ENCODE measurements around the gene XRCC3. TPM values are rescaled to one million over a fixed set of nuclear protein-coding genes. Genes with fewer than 3 reads are reported as not detected.

Gene XRCC3
- polyA plus RNA-seq, 3 donors, result 0.66 to 8.1 (median 2.0) TPM

- peaks cover 0 to 4% (median 0%) of the 10 kb centered on the region in 7 donors for H3K9me3 Mint-ChIP-seq
- no peak overlapping the region for H3K4me3 Mint-ChIP-seq
- no peak for TF ChIP-seq CTCF (IDR thresholded peaks at IDR 0.05)
- H3K79me2 ChIP-seq (ENCODE audit: insufficient read depth, low read length), result no peaks in the 10 kb centered on the region
- H3K4me1 ChIP-seq (ENCODE audit: control insufficient read depth in 1 of 2, insufficient read depth in 2 of 2, low read length in 2 of 2), result no peaks in the 10 kb centered on the region
- H3K36me3 Mint-ChIP-seq, result peaks cover 73 to 86% of the 10 kb centered on the region in 2 donors
- H3K4me2 ChIP-seq (replicated peaks; ENCODE audit: extremely low read depth, low read length, poor library complexity, severe bottlenecking), result no peak overlapping the region
- intact Hi-C loops (cut with micrococcal nuclease), result loop anchor here in 1 of 2 donors (10.0 kb wide), 1 partner anchor 114 kb away; no protein-coding TSS in a partner anchor
- 93% methylated on average over 3 of the region's 5 CpGs for WGBS (ENCODE audit: insufficient coverage)
- H3K27me3 ChIP-seq (ENCODE audit: control insufficient read depth in 2 of 2, insufficient read depth in 2 of 2, low read length in 2 of 2), result no peaks in the 10 kb centered on the region
- no peak overlapping the region for H2AFZ ChIP-seq (ENCODE audit: insufficient read depth, low read depth, low read length, poor library complexity, severe bottlenecking)
- no peak overlapping the region for H3K27ac ChIP-seq (ENCODE audit: low read depth in 1 of 2, low read length in 2 of 2)
- H3K9ac ChIP-seq (ENCODE audit: insufficient read depth, low read length, poor library complexity, severe bottlenecking), result no peak overlapping the region
- H3K4me3 ChIP-seq (replicated peaks in 1 of 3; ENCODE audit: low read depth in 2 of 3, low read length in 3 of 3), result no peak overlapping the region
- peaks cover 83 to 97% of the 10 kb centered on the region in 2 donors for H3K36me3 ChIP-seq (replicated peaks in 1 of 2; ENCODE audit: control insufficient read depth in 1 of 2, insufficient read depth in 2 of 2, low read length in 2 of 2)
- H3K27me3 Mint-ChIP-seq (ENCODE audit: low read depth in 3 of 3), result peaks cover 0 to 1% (median under 1%) of the 10 kb centered on the region in 3 donors
- no peaks in the 10 kb centered on the region for H3K9me3 ChIP-seq (replicated peaks in 1 of 2; ENCODE audit: control insufficient read depth in 1 of 2, insufficient read depth in 1 of 2, low read length in 2 of 2)
- no peak for DNase-seq
- H3K27ac Mint-ChIP-seq, result no peak overlapping the region
- H4K20me1 ChIP-seq (ENCODE audit: insufficient read depth, low read length), result peaks cover 57% of the 10 kb centered on the region
- no peaks in the 10 kb centered on the region for H3K4me1 Mint-ChIP-seq
Measured at GRCh38 chr14:103688441-103688840, 26.8 kb downstream of the XRCC3 start.

- no peak for DNase-seq
- Histone ChIP-seq H3K27me3 (ENCODE audit: control insufficient read depth in 2 of 2, insufficient read depth in 2 of 2, low read length in 2 of 2) (no peaks in the 10 kb centered on the region), H3K4me3 (replicated peaks in 1 of 3; ENCODE audit: low read depth in 2 of 3, low read length in 3 of 3) (no peak overlapping the region), H3K9me3 (replicated peaks in 1 of 2; ENCODE audit: control insufficient read depth in 1 of 2, insufficient read depth in 1 of 2, low read length in 2 of 2) (no peaks in the 10 kb centered on the region), H3K9ac (ENCODE audit: insufficient read depth, low read length, poor library complexity, severe bottlenecking) (no peak overlapping the region), H3K79me2 (ENCODE audit: insufficient read depth, low read length) (no peaks in the 10 kb centered on the region), H3K27ac (ENCODE audit: low read depth in 1 of 2, low read length in 2 of 2) (no peak overlapping the region), H4K20me1 (ENCODE audit: insufficient read depth, low read length) (peaks cover 56% of the 10 kb centered on the region), H3K4me1 (ENCODE audit: control insufficient read depth in 1 of 2, insufficient read depth in 2 of 2, low read length in 2 of 2) (no peaks in the 10 kb centered on the region), H2AFZ (ENCODE audit: insufficient read depth, low read depth, low read length, poor library complexity, severe bottlenecking) (no peak overlapping the region), H3K36me3 (replicated peaks in 1 of 2; ENCODE audit: control insufficient read depth in 1 of 2, insufficient read depth in 2 of 2, low read length in 2 of 2) (peaks cover 83 to 97% of the 10 kb centered on the region in 2 donors), H3K4me2 (replicated peaks; ENCODE audit: extremely low read depth, low read length, poor library complexity, severe bottlenecking) (no peak overlapping the region)
- H3K27ac Mint-ChIP-seq, result no peak overlapping the region
- H3K9me3 Mint-ChIP-seq, result peaks cover 0 to 4% (median 0%) of the 10 kb centered on the region in 7 donors
- H3K27me3 Mint-ChIP-seq (ENCODE audit: low read depth in 3 of 3), result peaks cover 0 to 2% (median 1%) of the 10 kb centered on the region in 3 donors
- no peaks in the 10 kb centered on the region for H3K4me1 Mint-ChIP-seq
- H3K4me3 Mint-ChIP-seq, result no peak overlapping the region
- H3K36me3 Mint-ChIP-seq, result peaks cover 74 to 86% of the 10 kb centered on the region in 2 donors
- WGBS (ENCODE audit: insufficient coverage), result 100% methylated on average over 2 of the region's 4 CpGs
- no peak for TF ChIP-seq CTCF (IDR thresholded peaks at IDR 0.05)
- intact Hi-C loops (cut with micrococcal nuclease), result loop anchor here in 1 of 2 donors (10.0 kb wide), 1 partner anchor 113 kb away; no protein-coding TSS in a partner anchor
Measured at GRCh38 chr14:103687712-103688111, 27.5 kb downstream of the XRCC3 start.
